AG04450 (cell line): Measurements from ENCODE around the gene COX7C. TPM values are rescaled to one million over a fixed set of nuclear protein-coding genes. Genes with fewer than 3 reads are reported as not detected.

Source experiments
- CTCF ChIA-PET: fragments of 300-600, 350-600 bp; formaldehyde crosslinking; extraction: SDS; loops from one replicate; lab custom pipeline; 2022; ENCODE audit warnings: antibody characterized with exemption, inconsistent platforms; lab: Charles Lee
- POLR2A ChIA-PET: fragments of 350-600 bp; formaldehyde crosslinking; extraction: SDS; loops from one replicate; lab custom pipeline; 2021; ENCODE audit warnings: antibody characterized with exemption, inconsistent platforms; lab: Yijun Ruan, JAX
- DNase-seq: peaks from one replicate; pipeline ENCODE4 v3.0.0-alpha.2; 2011; ENCODE audit warnings: low read depth, low spot score
- H3K27ac ChIP-seq: one replicate; pipeline ENCODE4 v1.5.1; 2012; ENCODE audit warnings: low read depth, low read length, control low read depth
- H3K27me3 ChIP-seq: one replicate; pipeline ENCODE4 v1.6.0; 2012; ENCODE audit warnings: low read length; ENCODE audit not compliant: control insufficient read depth, insufficient read depth
- H3K4me3 ChIP-seq: 2 replicates; pipeline ENCODE4 v1.5.1; 2011; ENCODE audit warnings: mild to moderate bottlenecking, low read depth, low read length, control low read depth
- H3K9me3 ChIP-seq: 2 replicates; pipeline ENCODE4 v1.5.1; 2012; ENCODE audit warnings: low read length; ENCODE audit not compliant: control insufficient read depth, insufficient read depth
- polyA plus RNA-seq: library from polyadenylated mRNA; depleted of rRNA; stranded (reverse); fragments of >200 nt; gene quantifications from 2 replicates; pipeline ENCODE4 v1.2.3, GENCODE V29; 2011
- TF ChIP-seq, protein P1 (sequence below): IDR thresholded peaks from 2 replicates; pipeline ENCODE4 v1.5.1; 2011; ENCODE audit warnings: low read depth, low read length, control low read depth, inconsistent platforms

COX7C gene
- polyA plus RNA-seq, 1 experiment: 740 TPM

DNA sequence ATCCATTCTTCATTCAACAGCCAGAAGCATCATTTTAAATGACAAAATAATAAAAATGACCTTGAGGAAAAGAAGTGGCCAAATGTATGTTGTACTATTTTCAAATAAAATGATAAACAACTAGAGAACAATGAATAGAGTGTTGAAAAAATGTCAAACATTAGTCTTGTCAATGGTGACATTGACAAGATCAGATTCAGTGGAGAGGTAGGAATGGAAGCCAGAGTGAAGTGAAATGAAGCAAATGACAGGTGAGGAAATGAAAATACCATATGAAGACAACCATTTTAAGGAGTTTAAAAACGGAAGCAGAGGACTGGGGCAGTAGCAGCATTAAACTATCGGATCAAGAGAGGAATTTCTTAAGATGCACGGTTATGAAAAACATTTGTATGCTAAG lies 38.2 kb upstream of the COX7C start:
- no peak for DNase-seq
- ChIA-PET CTCF (no interaction called here), POLR2A (no interaction called here)
- no peaks in the 10 kb centered on the region for H3K27me3 ChIP-seq
- no peak overlapping the region for H3K4me3 ChIP-seq
- H3K27ac ChIP-seq: no peak overlapping the region
- H3K9me3 ChIP-seq: no peaks in the 10 kb centered on the region
- TF ChIP-seq, protein P1, sequence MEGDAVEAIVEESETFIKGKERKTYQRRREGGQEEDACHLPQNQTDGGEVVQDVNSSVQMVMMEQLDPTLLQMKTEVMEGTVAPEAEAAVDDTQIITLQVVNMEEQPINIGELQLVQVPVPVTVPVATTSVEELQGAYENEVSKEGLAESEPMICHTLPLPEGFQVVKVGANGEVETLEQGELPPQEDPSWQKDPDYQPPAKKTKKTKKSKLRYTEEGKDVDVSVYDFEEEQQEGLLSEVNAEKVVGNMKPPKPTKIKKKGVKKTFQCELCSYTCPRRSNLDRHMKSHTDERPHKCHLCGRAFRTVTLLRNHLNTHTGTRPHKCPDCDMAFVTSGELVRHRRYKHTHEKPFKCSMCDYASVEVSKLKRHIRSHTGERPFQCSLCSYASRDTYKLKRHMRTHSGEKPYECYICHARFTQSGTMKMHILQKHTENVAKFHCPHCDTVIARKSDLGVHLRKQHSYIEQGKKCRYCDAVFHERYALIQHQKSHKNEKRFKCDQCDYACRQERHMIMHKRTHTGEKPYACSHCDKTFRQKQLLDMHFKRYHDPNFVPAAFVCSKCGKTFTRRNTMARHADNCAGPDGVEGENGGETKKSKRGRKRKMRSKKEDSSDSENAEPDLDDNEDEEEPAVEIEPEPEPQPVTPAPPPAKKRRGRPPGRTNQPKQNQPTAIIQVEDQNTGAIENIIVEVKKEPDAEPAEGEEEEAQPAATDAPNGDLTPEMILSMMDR: no peak

DNA sequence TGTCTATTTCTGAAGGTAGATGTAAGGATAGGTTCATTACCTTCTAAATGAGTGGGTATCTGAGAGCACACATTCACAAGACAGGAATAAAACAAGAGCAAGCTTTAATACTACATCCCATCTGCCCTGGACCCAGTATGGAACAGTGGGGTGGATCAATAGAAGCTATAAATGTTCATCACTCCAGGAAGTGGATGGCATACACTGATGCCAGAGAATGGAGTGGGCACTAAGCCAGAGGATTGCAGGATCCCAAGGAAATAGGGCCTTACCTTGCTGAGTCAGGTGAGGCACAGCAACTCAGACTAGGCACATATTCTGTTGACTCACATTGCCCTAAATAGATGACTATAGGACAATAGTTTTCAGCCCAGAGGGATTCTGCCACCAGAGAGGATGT lies 21.3 kb upstream of the COX7C start:
- H3K27me3 ChIP-seq: no peaks in the 10 kb centered on the region
- H3K4me3 ChIP-seq: no peak overlapping the region
- no peaks in the 10 kb centered on the region for H3K9me3 ChIP-seq
- ChIA-PET CTCF (no interaction called here), POLR2A (no interaction called here)
- no peak overlapping the region for H3K27ac ChIP-seq
- DNase-seq: no peak
- TF ChIP-seq, protein P1: no peak

DNA sequence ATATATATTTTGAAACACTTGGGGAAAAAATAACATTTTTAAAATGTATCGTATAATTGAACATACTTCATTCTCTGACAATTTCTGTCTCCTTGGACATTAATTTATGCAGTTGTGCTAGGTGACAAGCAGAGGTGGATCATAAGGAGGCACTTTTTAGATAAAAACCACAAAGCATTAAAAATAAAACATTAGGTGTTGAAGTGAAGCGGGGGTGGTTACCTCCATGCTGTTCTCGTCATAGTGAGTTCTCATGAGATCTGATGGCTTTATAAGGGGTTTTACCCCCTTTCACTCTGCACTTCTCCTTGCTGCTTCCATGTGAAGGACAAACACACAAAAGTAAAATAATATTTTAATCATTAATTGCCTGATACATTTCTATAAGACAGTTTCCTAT lies 11.9 kb upstream of the COX7C start:
- CTCF ChIA-PET: no interaction called here

DNA sequence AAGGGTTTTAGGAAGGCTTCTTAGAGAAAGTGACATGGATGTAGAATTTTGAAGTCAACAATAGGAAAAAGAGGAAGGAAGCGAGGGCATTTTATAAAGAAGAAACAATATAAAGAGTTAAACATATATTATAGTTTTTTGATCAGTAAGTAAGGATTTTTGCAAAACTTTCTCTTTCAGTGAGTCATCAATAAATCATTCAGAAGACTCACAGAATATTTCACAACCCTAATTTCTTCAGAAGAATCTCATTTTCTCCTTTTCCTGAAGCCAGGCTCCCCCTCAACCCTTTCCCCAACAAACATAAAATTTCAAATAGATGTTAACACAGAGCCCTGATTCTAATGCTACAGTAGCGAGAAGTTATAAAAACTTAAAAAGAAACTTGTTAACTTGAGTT lies 4.3 kb upstream of the COX7C start:
- Histone ChIP-seq H3K27me3 (no peaks in the 10 kb centered on the region), H3K4me3 (no peak overlapping the region), H3K27ac (no peak overlapping the region), H3K9me3 (peaks cover 3% of the 10 kb centered on the region; the same call in 1 of the 2 replicates)
- DNase-seq: no peak
- ChIA-PET POLR2A (no interaction called here), CTCF (no interaction called here)
- TF ChIP-seq, protein P1: no peak

More for the DNA sequence above, 11.9 kb upstream of the COX7C start:
- Histone ChIP-seq H3K27ac (no peak overlapping the region), H3K4me3 (no peak overlapping the region), H3K9me3 (no peaks in the 10 kb centered on the region), H3K27me3 (no peaks in the 10 kb centered on the region)
- no peak for DNase-seq
- POLR2A ChIA-PET: no interaction called here
- TF ChIP-seq, protein P1: no peak

DNA sequence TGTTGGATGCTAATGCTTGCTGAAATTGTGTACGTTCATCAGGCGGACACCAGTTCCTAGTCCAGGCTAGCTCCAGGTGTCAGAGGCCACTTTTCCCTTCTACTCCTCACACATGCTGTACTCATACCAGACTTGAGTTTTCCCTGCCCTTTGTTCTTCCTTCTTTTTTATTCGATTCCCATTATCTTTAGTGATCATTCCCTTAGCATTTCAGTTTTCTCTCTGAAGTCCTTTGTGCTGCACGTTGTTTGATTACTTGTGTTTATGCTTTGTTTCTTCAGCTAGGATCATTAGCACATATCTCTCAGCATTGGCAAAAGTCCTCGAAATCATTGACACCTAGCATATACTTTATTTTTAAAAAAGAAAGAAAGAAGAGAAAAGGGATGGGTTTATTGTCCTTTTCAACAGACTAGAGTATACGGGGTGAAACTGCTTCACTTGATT lies 409 bp upstream of the COX7C start:
- no peak for DNase-seq
- CTCF ChIA-PET: no interaction called here
- H3K9me3 ChIP-seq: peaks cover 3% of the 10 kb centered on the region; the same call in 1 of the 2 replicates
- no peak overlapping the region for H3K27ac ChIP-seq
- H3K4me3 ChIP-seq: no peak overlapping the region
- POLR2A ChIA-PET: no interaction called here
- TF ChIP-seq, protein P1: no peak
- no peaks in the 10 kb centered on the region for H3K27me3 ChIP-seq
